ENCODE results near the gene RIPOR3. TPM values are rescaled to one million over a fixed set of nuclear protein-coding genes. Genes with fewer than 3 reads are reported as not detected.

RIPOR3 gene
- polyA plus RNA-seq, 1 donor from 2014 or later: not detected

- no peak overlapping the region for H3K4me3 ChIP-seq (ENCODE audit: low read length)
- H3K79me2 ChIP-seq (replicated peaks; ENCODE audit: insufficient read depth, low read length): no peaks in the 10 kb centered on the region
- no peak overlapping the region for H2AFZ ChIP-seq (ENCODE audit: low read depth, low read length)
- H3K9me3 ChIP-seq (ENCODE audit: low read length): no peaks in the 10 kb centered on the region
- no peak overlapping the region for H3K9ac ChIP-seq (ENCODE audit: low read length)
- H3K36me3 ChIP-seq (ENCODE audit: insufficient read depth, low read length): peaks cover 5% of the 10 kb centered on the region
- H3K9me2 ChIP-seq (ENCODE audit: insufficient read depth, low read length): no peaks in the 10 kb centered on the region
- no peak overlapping the region for H3K27ac ChIP-seq (ENCODE audit: low read length)
- TF ChIP-seq MXI1 (conservative IDR thresholded peaks at IDR 0.05; ENCODE audit: poor library complexity, severe bottlenecking) (no peak), POLR2AphosphoS5 (IDR thresholded peaks at IDR 0.05) (no peak), RAD21 (conservative IDR thresholded peaks at IDR 0.05) (no peak), EZH2 (IDR thresholded peaks at IDR 0.05; ENCODE audit: borderline replicate concordance, insufficient read depth, low read length, poor library complexity, severe bottlenecking) (no peak), REST (IDR thresholded peaks at IDR 0.05; ENCODE audit: borderline replicate concordance) (no peak), CTCF (IDR thresholded peaks at IDR 0.05; ENCODE audit: poor library complexity, severe bottlenecking) (no peak), SMC3 (conservative IDR thresholded peaks at IDR 0.05; ENCODE audit: poor library complexity) (no peak), EP300 (conservative IDR thresholded peaks at IDR 0.05; ENCODE audit: poor library complexity, severe bottlenecking) (no peak), TAF1 (IDR thresholded peaks at IDR 0.05; ENCODE audit: low read depth) (no peak)
- H3K27me3 ChIP-seq (ENCODE audit: insufficient read depth, low read depth, low read length): no peaks in the 10 kb centered on the region
- no peak overlapping the region for H3K4me2 ChIP-seq (ENCODE audit: low read length)
- no peaks in the 10 kb centered on the region for H4K20me1 ChIP-seq (ENCODE audit: insufficient read depth)
- no peaks in the 10 kb centered on the region for H3F3A ChIP-seq (ENCODE audit: insufficient read depth, low read length, poor library complexity, severe bottlenecking)
Observed at GRCh38 chr20:50589548-50590347, 101.6 kb downstream of the RIPOR3 start.

GRCh38 chr20:50588034-50588736 lies 103.2 kb downstream of the RIPOR3 start:
- H3F3A ChIP-seq (ENCODE audit: insufficient read depth, low read length, poor library complexity, severe bottlenecking): no peaks in the 10 kb centered on the region
- peaks cover 5% of the 10 kb centered on the region for H3K36me3 ChIP-seq (ENCODE audit: insufficient read depth, low read length)
- H3K27ac ChIP-seq (ENCODE audit: low read length): no peak overlapping the region
- no peak overlapping the region for H2AFZ ChIP-seq (ENCODE audit: low read depth, low read length)
- H3K9me2 ChIP-seq (ENCODE audit: insufficient read depth, low read length): no peaks in the 10 kb centered on the region
- TF ChIP-seq SMC3 (conservative IDR thresholded peaks at IDR 0.05; ENCODE audit: poor library complexity): peak; percentile 35
- peak; percentile 59 for TF ChIP-seq CTCF (IDR thresholded peaks at IDR 0.05; ENCODE audit: poor library complexity, severe bottlenecking)
- TF ChIP-seq POLR2AphosphoS5 (IDR thresholded peaks at IDR 0.05): no peak
- H3K79me2 ChIP-seq (replicated peaks; ENCODE audit: insufficient read depth, low read length): no peaks in the 10 kb centered on the region
- H3K4me2 ChIP-seq (ENCODE audit: low read length): no peak overlapping the region
- no peak overlapping the region for H3K4me3 ChIP-seq (ENCODE audit: low read length)
- no peak overlapping the region for H3K9ac ChIP-seq (ENCODE audit: low read length)
- no peaks in the 10 kb centered on the region for H4K20me1 ChIP-seq (ENCODE audit: insufficient read depth)
- H3K27me3 ChIP-seq (ENCODE audit: insufficient read depth, low read depth, low read length): no peaks in the 10 kb centered on the region
- no peaks in the 10 kb centered on the region for H3K9me3 ChIP-seq (ENCODE audit: low read length)
